ENCODE results near the gene GGACT.
A peak's percentile ranks its signal among the peaks of the same experiment; 100 is the strongest.

DNA sequence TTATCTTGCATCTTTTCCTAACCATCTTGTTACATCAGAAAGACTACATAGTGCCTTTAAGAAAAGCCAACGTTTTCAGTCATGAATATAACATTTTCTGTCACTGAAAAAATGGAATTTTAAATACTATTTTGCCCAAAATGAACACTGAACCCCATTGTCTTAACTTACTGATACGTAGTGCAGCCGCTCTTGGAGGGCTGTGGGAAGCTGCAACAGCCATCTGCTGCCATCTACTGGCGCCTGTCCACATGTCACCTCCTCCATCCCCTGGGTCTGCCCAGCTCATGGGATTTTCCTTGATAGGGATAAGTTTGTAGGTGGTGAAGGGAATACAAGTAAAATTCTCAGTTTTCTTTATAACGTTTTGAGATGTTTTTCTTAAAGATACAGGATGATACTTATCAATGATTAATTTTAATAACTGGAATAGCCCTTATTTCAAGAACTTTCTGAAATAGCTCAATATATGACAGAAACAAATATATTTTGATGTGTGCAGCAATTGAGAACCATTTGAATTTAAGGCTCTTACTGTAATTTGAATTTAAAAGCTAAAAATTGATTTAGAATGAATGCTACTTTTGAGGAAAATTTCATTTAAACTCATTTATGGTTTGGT lies 73.7 kb downstream of the GGACT start:
- TF ChIP-seq EP300 (IDR thresholded peaks at IDR 0.05): no peak
- TF ChIP-seq, protein P1, sequence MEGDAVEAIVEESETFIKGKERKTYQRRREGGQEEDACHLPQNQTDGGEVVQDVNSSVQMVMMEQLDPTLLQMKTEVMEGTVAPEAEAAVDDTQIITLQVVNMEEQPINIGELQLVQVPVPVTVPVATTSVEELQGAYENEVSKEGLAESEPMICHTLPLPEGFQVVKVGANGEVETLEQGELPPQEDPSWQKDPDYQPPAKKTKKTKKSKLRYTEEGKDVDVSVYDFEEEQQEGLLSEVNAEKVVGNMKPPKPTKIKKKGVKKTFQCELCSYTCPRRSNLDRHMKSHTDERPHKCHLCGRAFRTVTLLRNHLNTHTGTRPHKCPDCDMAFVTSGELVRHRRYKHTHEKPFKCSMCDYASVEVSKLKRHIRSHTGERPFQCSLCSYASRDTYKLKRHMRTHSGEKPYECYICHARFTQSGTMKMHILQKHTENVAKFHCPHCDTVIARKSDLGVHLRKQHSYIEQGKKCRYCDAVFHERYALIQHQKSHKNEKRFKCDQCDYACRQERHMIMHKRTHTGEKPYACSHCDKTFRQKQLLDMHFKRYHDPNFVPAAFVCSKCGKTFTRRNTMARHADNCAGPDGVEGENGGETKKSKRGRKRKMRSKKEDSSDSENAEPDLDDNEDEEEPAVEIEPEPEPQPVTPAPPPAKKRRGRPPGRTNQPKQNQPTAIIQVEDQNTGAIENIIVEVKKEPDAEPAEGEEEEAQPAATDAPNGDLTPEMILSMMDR (IDR thresholded peaks at IDR 0.05): peak; percentile 69 to 87 (median 70)

Measured in gastroesophageal sphincter (tissue), 3 donors.